Progenitor cell of endocrine pancreas (in vitro differentiated cells): Measurements from ENCODE around the gene DPP6. TPM values are rescaled to one million over a fixed set of nuclear protein-coding genes. Genes with fewer than 3 reads are reported as not detected.

ENCODE experiments used
- DNase-seq: peaks from one replicate; pipeline ENCODE4 v3.0.0; 2021; ENCODE audit warnings: low spot score; ENCODE audit not compliant: unreplicated experiment
- H3K27ac Mint-ChIP-seq: 2 replicates; pipeline ENCODE4 v1.8.0; 2021; ENCODE audit warnings: mild to moderate bottlenecking, moderate library complexity, mixed read lengths
- H3K27me3 Mint-ChIP-seq: 2 replicates; pipeline ENCODE4 v1.8.0; 2021; ENCODE audit warnings: mixed read lengths
- H3K36me3 Mint-ChIP-seq: 2 replicates; pipeline ENCODE4 v1.8.0; 2022; ENCODE audit warnings: mixed read lengths; ENCODE audit not compliant: insufficient read depth
- H3K4me1 Mint-ChIP-seq: 2 replicates; pipeline ENCODE4 v1.8.0; 2021; ENCODE audit warnings: low read depth, mixed read lengths
- H3K4me3 Mint-ChIP-seq: 2 replicates; pipeline ENCODE4 v1.8.0; 2021; ENCODE audit warnings: low read depth, mild to moderate bottlenecking, moderate library complexity, mixed read lengths
- H3K9me3 Mint-ChIP-seq: 2 replicates; pipeline ENCODE4 v1.8.0; 2021; ENCODE audit warnings: low read depth, mixed read lengths
- total RNA-seq: library from RNA; stranded (reverse); gene quantifications from 2 replicates; pipeline ENCODE4 v1.2.1, GENCODE V29; 2021
- TF ChIP-seq, protein P1 (sequence below): fragments of 200-600 bp; sonication (generic); IDR thresholded peaks from one replicate; pipeline ENCODE4 v1.5.0; 2021; ENCODE audit warnings: antibody characterized with exemption, mild to moderate bottlenecking; ENCODE audit not compliant: unreplicated experiment

DPP6 gene
- total RNA-seq, 1 donor from 2014 or later = 13.4 TPM

DNA sequence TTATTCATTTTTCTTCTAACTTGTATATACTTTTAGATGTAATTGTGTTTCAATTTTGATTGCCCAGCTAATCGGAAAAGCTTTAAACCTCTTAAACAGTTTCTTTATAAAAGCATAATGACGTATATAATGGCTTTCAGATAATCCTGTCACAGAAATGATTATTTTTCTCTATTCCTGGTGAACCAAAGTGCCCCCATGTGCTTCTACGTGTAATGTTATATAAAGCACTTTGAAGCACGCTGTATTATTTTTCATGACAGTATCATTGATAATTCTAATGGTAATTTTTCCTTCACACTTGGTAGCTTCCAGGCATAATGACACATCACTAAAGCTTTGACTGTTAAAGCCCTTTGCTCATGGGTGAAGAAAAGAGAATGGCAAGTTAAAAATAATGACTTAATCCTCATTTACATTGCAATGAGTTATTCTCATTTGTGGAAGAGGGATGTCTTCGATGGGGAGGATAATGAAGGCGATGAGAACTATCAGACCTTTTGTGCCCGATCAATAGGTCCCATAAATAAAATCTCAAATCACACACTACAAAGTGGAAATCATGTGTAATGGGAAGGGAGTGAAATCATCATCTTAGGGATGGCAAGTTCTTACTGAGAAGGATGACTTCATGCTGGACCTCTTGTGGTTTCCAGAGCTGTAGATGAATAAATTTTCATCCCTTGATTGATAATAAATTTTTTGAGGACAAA lies 460.1 kb downstream of the DPP6 start:
- peaks cover 1% of the 10 kb centered on the region for H3K36me3 Mint-ChIP-seq
- H3K27ac Mint-ChIP-seq = no peak overlapping the region
- H3K4me1 Mint-ChIP-seq = no peaks in the 10 kb centered on the region
- TF ChIP-seq, protein P1, sequence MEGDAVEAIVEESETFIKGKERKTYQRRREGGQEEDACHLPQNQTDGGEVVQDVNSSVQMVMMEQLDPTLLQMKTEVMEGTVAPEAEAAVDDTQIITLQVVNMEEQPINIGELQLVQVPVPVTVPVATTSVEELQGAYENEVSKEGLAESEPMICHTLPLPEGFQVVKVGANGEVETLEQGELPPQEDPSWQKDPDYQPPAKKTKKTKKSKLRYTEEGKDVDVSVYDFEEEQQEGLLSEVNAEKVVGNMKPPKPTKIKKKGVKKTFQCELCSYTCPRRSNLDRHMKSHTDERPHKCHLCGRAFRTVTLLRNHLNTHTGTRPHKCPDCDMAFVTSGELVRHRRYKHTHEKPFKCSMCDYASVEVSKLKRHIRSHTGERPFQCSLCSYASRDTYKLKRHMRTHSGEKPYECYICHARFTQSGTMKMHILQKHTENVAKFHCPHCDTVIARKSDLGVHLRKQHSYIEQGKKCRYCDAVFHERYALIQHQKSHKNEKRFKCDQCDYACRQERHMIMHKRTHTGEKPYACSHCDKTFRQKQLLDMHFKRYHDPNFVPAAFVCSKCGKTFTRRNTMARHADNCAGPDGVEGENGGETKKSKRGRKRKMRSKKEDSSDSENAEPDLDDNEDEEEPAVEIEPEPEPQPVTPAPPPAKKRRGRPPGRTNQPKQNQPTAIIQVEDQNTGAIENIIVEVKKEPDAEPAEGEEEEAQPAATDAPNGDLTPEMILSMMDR = no peak
- no peak for DNase-seq
- H3K4me3 Mint-ChIP-seq = no peak overlapping the region
- no peaks in the 10 kb centered on the region for H3K27me3 Mint-ChIP-seq
- peaks cover 3% of the 10 kb centered on the region for H3K9me3 Mint-ChIP-seq

DNA sequence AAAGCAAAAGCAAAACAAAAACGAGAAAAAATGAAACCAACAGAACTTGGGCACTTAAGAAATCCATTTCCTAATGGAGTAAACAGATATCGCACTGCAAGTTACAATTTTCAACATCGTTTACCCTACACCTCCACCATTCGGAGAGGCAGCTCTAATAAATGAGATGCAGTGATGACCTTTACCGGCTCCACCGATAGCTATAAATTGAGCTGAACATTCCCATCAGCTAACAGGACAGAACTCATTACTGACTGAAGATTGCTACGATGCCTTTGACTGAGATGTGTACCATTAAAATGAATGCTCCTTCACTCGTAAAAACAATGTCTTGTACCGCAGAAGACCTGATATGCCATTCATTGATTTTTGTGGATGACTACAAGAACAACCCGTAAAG lies 465.6 kb downstream of the DPP6 start:
- no peaks in the 10 kb centered on the region for H3K27me3 Mint-ChIP-seq
- no peaks in the 10 kb centered on the region for H3K4me1 Mint-ChIP-seq
- DNase-seq = no peak
- no peaks in the 10 kb centered on the region for H3K36me3 Mint-ChIP-seq
- no peak overlapping the region for H3K27ac Mint-ChIP-seq
- H3K4me3 Mint-ChIP-seq = no peak overlapping the region
- TF ChIP-seq, protein P1 = no peak
- no peaks in the 10 kb centered on the region for H3K9me3 Mint-ChIP-seq

DNA sequence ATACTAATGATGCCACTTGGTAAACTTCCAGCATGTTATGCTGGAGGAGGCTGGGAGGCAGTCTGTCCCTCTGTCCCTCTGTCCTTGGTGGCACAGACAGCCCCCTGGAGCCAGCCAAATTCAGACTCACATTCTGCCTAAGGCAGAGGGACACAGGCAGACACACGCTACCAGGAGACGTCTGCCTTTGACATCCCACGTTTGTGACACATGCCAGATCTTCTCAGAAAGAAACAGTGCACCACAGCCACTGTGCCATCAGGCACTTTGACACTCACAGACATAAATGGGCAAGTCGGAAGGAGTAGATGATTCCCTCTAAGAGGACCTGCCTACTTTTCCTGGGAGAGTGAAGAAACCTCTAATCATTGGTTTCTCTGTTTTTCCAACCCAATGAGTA lies 467.0 kb downstream of the DPP6 start:
- Mint-ChIP-seq H3K4me3 (no peak overlapping the region), H3K4me1 (no peaks in the 10 kb centered on the region), H3K27ac (no peak overlapping the region), H3K27me3 (no peaks in the 10 kb centered on the region), H3K36me3 (no peaks in the 10 kb centered on the region), H3K9me3 (no peaks in the 10 kb centered on the region)
- TF ChIP-seq, protein P1 = no peak
- DNase-seq = no peak

DNA sequence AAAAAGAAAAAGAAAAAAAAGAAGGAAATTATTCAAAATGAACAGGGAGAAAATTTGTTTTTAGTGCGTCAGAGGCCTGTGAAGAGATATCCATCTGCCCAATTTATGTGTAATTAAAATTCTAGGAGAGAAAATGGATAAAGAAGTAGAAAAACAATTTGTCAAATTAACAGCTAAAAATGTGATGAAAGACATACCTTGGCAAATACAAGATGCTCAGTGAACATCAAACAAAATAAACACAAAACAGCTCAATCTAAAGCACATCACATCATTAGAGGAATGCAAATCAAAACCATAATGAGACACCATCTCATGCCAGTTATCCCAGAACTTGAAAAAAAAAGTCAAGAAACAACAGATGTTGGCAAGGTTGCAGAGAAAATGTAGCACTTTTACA lies 477.9 kb downstream of the DPP6 start:
- no peak for DNase-seq
- Mint-ChIP-seq H3K27ac (no peak overlapping the region), H3K4me3 (no peak overlapping the region), H3K36me3 (no peaks in the 10 kb centered on the region), H3K4me1 (no peaks in the 10 kb centered on the region), H3K27me3 (no peaks in the 10 kb centered on the region), H3K9me3 (peaks cover 7% of the 10 kb centered on the region)
- TF ChIP-seq, protein P1 = no peak

DNA sequence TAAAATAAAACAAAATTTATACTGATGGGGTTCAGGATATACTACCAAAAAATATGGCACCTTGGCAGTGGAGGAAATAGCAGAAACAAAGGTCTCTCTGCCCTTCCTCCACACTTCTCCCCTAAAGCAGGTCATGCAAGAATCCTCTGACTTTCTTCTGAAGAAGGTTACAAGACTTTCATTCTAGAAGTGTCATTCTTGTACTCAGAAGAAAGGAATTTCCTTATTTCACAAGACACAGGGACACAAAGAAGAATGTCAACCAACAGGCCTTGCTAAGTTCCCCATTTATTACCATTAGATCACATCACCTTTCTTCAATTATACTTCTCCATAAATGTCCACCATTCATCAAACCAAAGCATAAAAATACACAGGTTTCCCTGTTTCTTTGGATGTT lies 480.6 kb downstream of the DPP6 start:
- Mint-ChIP-seq H3K27me3 (no peaks in the 10 kb centered on the region), H3K36me3 (no peaks in the 10 kb centered on the region), H3K9me3 (peaks cover 11% of the 10 kb centered on the region), H3K4me1 (no peaks in the 10 kb centered on the region), H3K27ac (no peak overlapping the region), H3K4me3 (no peak overlapping the region)
- TF ChIP-seq, protein P1 = no peak
- DNase-seq = no peak
